Stimulated activated CD8-positive, alpha-beta memory T cell treated with anti-CD3 and anti-CD28 coated beads, Interleukin-12 subunit alpha, Interleukin-12 subunit beta, amount 100 ng/mL, for 4 hours (primary cell): Measurements from ENCODE around the gene EGFR.
"Not testable (repeated sequence)": the region's sequence is repeated elsewhere in the genome, so short reads cannot be mapped to it uniquely, and the experiment has no call there.

ENCODE experiments used
- DNase-seq: peaks from one replicate; pipeline ENCODE4 v3.0.0-alpha.2; 2020; ENCODE audit warnings: low read depth

The EGFR gene

GRCh38 chr7:55013851-55014250, 5.0 kb upstream of the EGFR start:
- no peak for DNase-seq

- no peak for DNase-seq
Observed at GRCh38 chr7:55016061-55016745, 2.6 kb upstream of the EGFR start.

GRCh38 chr7:55016746-55017090, 2.1 kb upstream of the EGFR start:
- no peak for DNase-seq

- DNase-seq: no peak
Observed at GRCh38 chr7:55017841-55018240, 976 bp upstream of the EGFR start.

GRCh38 chr7:55019191-55019690, 424 bp downstream of the EGFR start:
- DNase-seq: no peak

GRCh38 chr7:55019691-55020465, 1.1 kb downstream of the EGFR start:
- DNase-seq: no peak

- DNase-seq: no peak
Observed at GRCh38 chr7:55020466-55020871, 1.7 kb downstream of the EGFR start.

GRCh38 chr7:55021053-55021452, 2.2 kb downstream of the EGFR start:
- no peak for DNase-seq

GRCh38 chr7:55022002-55022985, 3.5 kb downstream of the EGFR start:
- DNase-seq: no peak

GRCh38 chr7:55023841-55024505, 5.2 kb downstream of the EGFR start:
- DNase-seq: no peak

GRCh38 chr7:55024776-55025175, 6.0 kb downstream of the EGFR start:
- DNase-seq: no peak

- DNase-seq: no peak
Observed at GRCh38 chr7:55026086-55026790, 7.4 kb downstream of the EGFR start.

GRCh38 chr7:55026867-55027490, 8.2 kb downstream of the EGFR start:
- no peak for DNase-seq

GRCh38 chr7:55028011-55028410, 9.2 kb downstream of the EGFR start:
- no peak for DNase-seq

GRCh38 chr7:55030314-55030713, 11.5 kb downstream of the EGFR start:
- DNase-seq: no peak

- DNase-seq: no peak
Observed at GRCh38 chr7:55031075-55031474, 12.3 kb downstream of the EGFR start.

GRCh38 chr7:55032069-55032699, 13.4 kb downstream of the EGFR start:
- no peak for DNase-seq

GRCh38 chr7:55033236-55033846, 14.5 kb downstream of the EGFR start:
- DNase-seq: no peak

- no peak for DNase-seq
Observed at GRCh38 chr7:55034776-55035175, 16.0 kb downstream of the EGFR start.

GRCh38 chr7:55035410-55035809, 16.6 kb downstream of the EGFR start:
- DNase-seq: not testable (repeated sequence)
